ENCODE results near the gene SDHB.

Gene SDHB

GRCh38 chr1:17031436-17031835 lies 22.4 kb downstream of the SDHB start:
- no peak overlapping the region for H3K27ac ChIP-seq

DNA sequence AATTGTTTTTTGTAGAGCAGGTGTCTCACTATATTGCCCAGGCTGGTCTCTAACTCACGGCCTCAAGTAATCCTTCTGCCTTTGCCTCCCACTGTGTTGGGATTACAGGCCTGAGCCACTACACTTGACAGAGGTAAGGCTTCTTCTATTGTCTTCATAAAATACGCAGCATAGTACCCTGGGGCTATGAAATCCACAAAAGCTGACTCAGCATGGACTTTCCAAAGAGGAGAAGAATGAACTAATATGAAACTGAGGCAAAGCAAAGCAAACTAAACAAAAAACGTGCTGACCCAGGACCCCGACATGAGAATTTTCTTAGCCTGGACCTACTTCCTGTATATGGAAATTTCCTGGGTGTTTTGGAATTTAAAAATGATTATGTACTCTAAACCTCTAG lies 23.6 kb downstream of the SDHB start:
- TF ChIP-seq, protein P1, sequence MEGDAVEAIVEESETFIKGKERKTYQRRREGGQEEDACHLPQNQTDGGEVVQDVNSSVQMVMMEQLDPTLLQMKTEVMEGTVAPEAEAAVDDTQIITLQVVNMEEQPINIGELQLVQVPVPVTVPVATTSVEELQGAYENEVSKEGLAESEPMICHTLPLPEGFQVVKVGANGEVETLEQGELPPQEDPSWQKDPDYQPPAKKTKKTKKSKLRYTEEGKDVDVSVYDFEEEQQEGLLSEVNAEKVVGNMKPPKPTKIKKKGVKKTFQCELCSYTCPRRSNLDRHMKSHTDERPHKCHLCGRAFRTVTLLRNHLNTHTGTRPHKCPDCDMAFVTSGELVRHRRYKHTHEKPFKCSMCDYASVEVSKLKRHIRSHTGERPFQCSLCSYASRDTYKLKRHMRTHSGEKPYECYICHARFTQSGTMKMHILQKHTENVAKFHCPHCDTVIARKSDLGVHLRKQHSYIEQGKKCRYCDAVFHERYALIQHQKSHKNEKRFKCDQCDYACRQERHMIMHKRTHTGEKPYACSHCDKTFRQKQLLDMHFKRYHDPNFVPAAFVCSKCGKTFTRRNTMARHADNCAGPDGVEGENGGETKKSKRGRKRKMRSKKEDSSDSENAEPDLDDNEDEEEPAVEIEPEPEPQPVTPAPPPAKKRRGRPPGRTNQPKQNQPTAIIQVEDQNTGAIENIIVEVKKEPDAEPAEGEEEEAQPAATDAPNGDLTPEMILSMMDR (conservative IDR thresholded peaks at IDR 0.05), result no peak
- no peak for TF ChIP-seq ZFX (IDR thresholded peaks at IDR 0.05)

More at GRCh38 chr1:17031436-17031835, 22.4 kb downstream of the SDHB start:
- no peak for TF ChIP-seq ZFX (IDR thresholded peaks at IDR 0.05)
- TF ChIP-seq, protein P1 (conservative IDR thresholded peaks at IDR 0.05), result no peak

DNA sequence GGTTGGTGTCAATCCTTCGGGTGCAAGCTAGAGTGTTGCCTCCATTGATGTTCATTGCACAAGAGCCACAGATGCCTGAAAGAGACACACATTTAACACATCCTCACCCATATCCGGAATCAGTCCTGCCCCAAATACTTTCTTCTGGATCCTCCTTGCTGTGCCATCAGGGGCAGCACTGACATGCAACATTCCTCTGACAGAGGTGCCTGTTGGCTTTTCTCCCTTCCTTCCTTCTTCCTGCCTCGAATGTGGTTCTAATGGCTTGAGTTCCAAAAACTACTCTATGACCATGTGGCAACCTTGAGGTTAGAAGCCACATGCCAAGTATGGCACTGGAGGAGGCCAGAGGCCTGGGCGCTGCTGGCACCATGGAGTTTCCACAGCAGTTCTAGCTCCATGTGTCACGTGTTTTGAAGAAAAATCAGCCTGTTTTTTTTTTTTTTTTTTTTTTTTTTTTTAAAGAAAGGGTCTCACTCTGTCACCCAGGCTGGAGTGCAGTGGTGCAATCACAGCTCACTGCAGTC lies 25.1 kb downstream of the SDHB start:
- H3K27ac ChIP-seq, result no peak overlapping the region
- no peak for TF ChIP-seq ZFX (IDR thresholded peaks at IDR 0.05)
- TF ChIP-seq, protein P1 (conservative IDR thresholded peaks at IDR 0.05), result no peak

More for the DNA sequence above, 23.6 kb downstream of the SDHB start:
- H3K27ac ChIP-seq, result no peak overlapping the region

GRCh38 chr1:17027900-17028299 lies 25.9 kb downstream of the SDHB start:
- TF ChIP-seq, protein P1 (conservative IDR thresholded peaks at IDR 0.05), result no peak
- no peak for TF ChIP-seq ZFX (IDR thresholded peaks at IDR 0.05)
- no peak overlapping the region for H3K27ac ChIP-seq

DNA sequence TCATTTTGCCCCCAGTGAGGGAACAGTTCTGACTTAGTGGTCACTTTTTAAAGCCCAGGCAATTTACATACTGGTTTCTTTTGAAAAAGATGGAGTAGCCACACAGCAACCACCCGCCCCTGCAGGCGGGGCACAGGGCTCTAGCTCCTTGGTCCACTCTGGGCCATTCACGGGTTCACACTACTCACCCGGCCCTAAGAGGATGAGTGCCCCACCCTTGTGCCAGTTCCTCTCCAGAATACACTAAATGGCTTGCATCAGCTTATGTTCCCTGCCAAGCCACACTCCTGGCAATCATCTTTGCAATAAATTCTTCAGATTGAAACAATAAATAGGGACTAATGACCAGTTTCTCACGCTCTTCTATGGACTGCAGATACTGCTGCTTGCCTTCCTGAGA lies 26.4 kb downstream of the SDHB start:
- H3K27ac ChIP-seq, result 0 out of 2 replicates have a peak overlapping the region, but pooled peaks have one; percentile 14
- TF ChIP-seq ZFX (IDR thresholded peaks at IDR 0.05), result no peak
- TF ChIP-seq, protein P1 (conservative IDR thresholded peaks at IDR 0.05), result no peak

DNA sequence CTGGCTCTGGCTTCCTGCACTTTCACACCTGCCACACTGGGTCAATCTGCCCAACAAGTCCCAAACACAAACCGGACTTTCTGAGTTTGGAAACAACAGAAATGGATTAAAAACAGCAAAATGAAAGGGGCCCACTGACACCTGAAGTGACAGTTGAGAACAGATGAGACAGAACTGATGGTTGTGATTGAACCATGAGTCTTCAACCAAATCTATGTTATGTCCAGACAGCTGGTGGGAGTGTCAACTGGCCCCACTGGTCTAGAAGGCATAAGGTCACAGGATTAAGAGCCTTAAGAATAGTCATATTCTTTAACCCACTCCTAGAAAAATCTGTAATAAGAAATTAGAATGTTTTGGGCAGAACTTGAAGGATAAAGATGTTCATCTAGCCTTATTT lies 29.1 kb downstream of the SDHB start:
- no peak for TF ChIP-seq ZFX (IDR thresholded peaks at IDR 0.05)
- TF ChIP-seq, protein P1 (conservative IDR thresholded peaks at IDR 0.05), result no peak
- H3K27ac ChIP-seq, result no peak overlapping the region

- TF ChIP-seq, protein P1 (conservative IDR thresholded peaks at IDR 0.05), result no peak
- TF ChIP-seq ZFX (IDR thresholded peaks at IDR 0.05), result no peak
- H3K27ac ChIP-seq, result no peak overlapping the region
These were observed 30.3 kb downstream of the SDHB start for GRCh38 chr1:17023573-17023972.

Measured in C4-2B (cell line).